ENCODE results near the gene CGRRF1. TPM values are rescaled to one million over a fixed set of nuclear protein-coding genes. Genes with fewer than 3 reads are reported as not detected.

Gene CGRRF1
- total and polyA plus RNA-seq, 2 of the 13 experiments (the other 11 are each of a cell fraction or from before 2014, with no cell fraction given): 16.8 to 18.2 TPM

DNA sequence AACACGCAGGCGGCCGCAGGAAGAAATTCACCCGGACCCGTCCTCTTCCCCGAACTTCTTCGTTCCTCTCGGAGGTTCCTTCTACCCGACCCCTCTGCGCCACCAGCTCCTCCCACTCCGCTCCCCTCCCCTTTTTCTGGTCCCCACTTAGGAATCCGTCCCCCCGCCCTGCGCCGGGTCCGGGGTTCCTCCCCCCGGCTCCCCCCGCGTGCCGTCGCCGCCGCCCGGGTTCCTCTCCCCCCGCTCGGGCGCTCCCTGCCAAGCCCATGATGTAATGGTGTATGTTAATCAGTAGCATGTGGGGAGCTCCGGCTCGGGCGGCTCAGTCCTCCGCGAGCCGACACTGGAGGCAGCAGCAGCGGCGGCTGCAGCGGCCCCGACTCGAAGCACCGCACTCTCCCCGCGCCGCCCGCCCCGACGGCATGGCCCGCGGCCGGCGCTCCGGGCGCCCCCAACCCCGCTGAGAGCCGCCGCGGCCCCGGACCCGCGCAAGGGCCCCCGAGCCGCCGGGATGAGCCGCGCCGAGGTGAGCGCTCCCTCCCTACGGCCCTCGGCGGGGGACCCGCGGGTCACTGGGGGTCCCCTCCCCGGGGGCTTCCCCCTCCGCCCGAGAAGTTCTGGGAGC, 56.2 kb downstream of the CGRRF1 start:
- Histone ChIP-seq H3K27ac (ENCODE audit: extremely low read length, insufficient read depth, low read length) (peak overlapping the region; percentile 97), H2AFZ (ENCODE audit: low read length) (no peak overlapping the region), H3K4me3 (replicated peaks in 1 of 3; ENCODE audit: insufficient read depth in 1 of 3, low read depth in 2 of 3, low read length in 3 of 3) (peak overlapping the region; percentile 73 to 93 (median 89)), H3K9ac (ENCODE audit: insufficient read depth, low read depth, low read length) (peak overlapping the region; percentile 96), H3K27me3 (ENCODE audit: control insufficient read depth in 1 of 2, insufficient read depth in 2 of 2, low read length in 2 of 2) (no peaks in the 10 kb centered on the region), H4K20me1 (ENCODE audit: insufficient read depth, low read length) (peaks cover 25% of the 10 kb centered on the region), H3K36me3 (replicated peaks in 1 of 2; ENCODE audit: control insufficient read depth in 1 of 2, insufficient read depth in 2 of 2, low read length in 2 of 2) (peaks cover 0 to 14% of the 10 kb centered on the region in 2 experiments; a peak in 3 of 5 replicates), H3K9me3 (ENCODE audit: low read length) (no peaks in the 10 kb centered on the region), H3K4me1 (ENCODE audit: insufficient read depth, low read length) (peaks cover 30% of the 10 kb centered on the region), H3K4me2 (ENCODE audit: low read depth, low read length) (peak overlapping the region; percentile 94), H3K79me2 (ENCODE audit: insufficient read depth, low read length) (peaks cover 42% of the 10 kb centered on the region)
- intact Hi-C loops (cut with micrococcal nuclease; ENCODE audit: unreplicated experiment) (loop anchor here (5.0 to 10.0 kb wide), 3 partner anchors 86 to 339 kb away; partner anchors contain the start of gene GCH1), in situ Hi-C loops (cut with HindIII; ENCODE audit: extremely low pct_ligation_motif_present, low pct_unique_long_range_greater_than_20kb) (loop anchor here (5.0 to 10.0 kb wide), 4 partner anchors 86 to 239 kb away; no protein-coding TSS in a partner anchor)
- DNase-seq (ENCODE audit: low spot score) (peak; percentile 83), FAIRE-seq (no peak), ATAC-seq (peak; percentile 73)
- ChIA-PET POLR2A (interaction anchor here (0.5 to 4.5 kb wide), 36 partner anchors 8 to 272 kb away, joined by 3 to 35 read pairs (median 4); partner anchors contain the start of gene CGRRF1), CTCF (ENCODE audit: low intra/inter-chr PET ratio, low total read pairs) (interaction anchor here (1.4 to 5.1 kb wide), 3 partner anchors 125 to 240 kb away, joined by 3 to 39 read pairs (median 21); no protein-coding TSS in a partner anchor)
- WGBS (ENCODE audit: low lambda C conversion rate): under 1% methylated on average over 27 of the region's 73 CpGs
- BruUV-seq (replicated peaks): no TSS peak
- 0 out of 2 replicates have a peak, but pooled peaks have one; percentile 57 for TF ChIP-seq KDM3A (CRISPR knock-in tag; IDR thresholded peaks at IDR 0.05; ENCODE audit: low read depth)
- 0 out of 2 replicates have a peak, but pooled peaks have one; percentile 53 for TF ChIP-seq ZNF672 (CRISPR knock-in tag; IDR thresholded peaks at IDR 0.05)
- TF ChIP-seq MXI1 (IDR thresholded peaks at IDR 0.05; ENCODE audit: borderline replicate concordance, low read depth, low read length): peak; percentile 53; the same call in 1 of the 3 replicates
- TF ChIP-seq, protein P1, sequence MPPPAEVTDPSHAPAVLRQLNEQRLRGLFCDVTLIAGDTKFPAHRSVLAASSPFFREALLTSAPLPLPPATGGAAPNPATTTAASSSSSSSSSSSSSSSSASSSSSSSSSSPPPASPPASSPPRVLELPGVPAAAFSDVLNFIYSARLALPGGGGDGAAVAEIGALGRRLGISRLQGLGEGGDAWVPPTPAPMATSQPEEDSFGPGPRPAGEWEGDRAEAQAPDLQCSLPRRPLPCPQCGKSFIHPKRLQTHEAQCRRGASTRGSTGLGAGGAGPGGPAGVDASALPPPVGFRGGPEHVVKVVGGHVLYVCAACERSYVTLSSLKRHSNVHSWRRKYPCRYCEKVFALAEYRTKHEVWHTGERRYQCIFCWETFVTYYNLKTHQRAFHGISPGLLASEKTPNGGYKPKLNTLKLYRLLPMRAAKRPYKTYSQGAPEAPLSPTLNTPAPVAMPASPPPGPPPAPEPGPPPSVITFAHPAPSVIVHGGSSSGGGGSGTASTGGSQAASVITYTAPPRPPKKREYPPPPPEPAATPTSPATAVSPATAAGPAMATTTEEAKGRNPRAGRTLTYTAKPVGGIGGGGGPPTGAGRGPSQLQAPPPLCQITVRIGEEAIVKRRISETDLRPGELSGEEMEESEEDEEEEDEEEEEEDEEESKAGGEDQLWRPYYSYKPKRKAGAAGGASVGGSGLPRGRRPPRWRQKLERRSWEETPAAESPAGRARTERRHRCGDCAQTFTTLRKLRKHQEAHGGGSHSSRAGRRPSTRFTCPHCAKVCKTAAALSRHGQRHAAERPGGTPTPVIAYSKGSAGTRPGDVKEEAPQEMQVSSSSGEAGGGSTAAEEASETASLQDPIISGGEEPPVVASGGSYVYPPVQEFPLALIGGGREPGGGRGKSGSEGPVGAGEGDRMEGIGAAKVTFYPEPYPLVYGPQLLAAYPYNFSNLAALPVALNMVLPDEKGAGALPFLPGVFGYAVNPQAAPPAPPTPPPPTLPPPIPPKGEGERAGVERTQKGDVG (CRISPR knock-in tag; IDR thresholded peaks at IDR 0.05; ENCODE audit: borderline replicate concordance): no peak
- TF ChIP-seq, protein P2, sequence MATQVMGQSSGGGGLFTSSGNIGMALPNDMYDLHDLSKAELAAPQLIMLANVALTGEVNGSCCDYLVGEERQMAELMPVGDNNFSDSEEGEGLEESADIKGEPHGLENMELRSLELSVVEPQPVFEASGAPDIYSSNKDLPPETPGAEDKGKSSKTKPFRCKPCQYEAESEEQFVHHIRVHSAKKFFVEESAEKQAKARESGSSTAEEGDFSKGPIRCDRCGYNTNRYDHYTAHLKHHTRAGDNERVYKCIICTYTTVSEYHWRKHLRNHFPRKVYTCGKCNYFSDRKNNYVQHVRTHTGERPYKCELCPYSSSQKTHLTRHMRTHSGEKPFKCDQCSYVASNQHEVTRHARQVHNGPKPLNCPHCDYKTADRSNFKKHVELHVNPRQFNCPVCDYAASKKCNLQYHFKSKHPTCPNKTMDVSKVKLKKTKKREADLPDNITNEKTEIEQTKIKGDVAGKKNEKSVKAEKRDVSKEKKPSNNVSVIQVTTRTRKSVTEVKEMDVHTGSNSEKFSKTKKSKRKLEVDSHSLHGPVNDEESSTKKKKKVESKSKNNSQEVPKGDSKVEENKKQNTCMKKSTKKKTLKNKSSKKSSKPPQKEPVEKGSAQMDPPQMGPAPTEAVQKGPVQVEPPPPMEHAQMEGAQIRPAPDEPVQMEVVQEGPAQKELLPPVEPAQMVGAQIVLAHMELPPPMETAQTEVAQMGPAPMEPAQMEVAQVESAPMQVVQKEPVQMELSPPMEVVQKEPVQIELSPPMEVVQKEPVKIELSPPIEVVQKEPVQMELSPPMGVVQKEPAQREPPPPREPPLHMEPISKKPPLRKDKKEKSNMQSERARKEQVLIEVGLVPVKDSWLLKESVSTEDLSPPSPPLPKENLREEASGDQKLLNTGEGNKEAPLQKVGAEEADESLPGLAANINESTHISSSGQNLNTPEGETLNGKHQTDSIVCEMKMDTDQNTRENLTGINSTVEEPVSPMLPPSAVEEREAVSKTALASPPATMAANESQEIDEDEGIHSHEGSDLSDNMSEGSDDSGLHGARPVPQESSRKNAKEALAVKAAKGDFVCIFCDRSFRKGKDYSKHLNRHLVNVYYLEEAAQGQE (IDR thresholded peaks at IDR 0.05; ENCODE audit: borderline replicate concordance in 1 of 2, low read depth in 1 of 2, low read length in 2 of 2): peak in 1 of 2 experiments; percentile 13; a peak in 1 of 4 replicates
- TF ChIP-seq, protein P3, sequence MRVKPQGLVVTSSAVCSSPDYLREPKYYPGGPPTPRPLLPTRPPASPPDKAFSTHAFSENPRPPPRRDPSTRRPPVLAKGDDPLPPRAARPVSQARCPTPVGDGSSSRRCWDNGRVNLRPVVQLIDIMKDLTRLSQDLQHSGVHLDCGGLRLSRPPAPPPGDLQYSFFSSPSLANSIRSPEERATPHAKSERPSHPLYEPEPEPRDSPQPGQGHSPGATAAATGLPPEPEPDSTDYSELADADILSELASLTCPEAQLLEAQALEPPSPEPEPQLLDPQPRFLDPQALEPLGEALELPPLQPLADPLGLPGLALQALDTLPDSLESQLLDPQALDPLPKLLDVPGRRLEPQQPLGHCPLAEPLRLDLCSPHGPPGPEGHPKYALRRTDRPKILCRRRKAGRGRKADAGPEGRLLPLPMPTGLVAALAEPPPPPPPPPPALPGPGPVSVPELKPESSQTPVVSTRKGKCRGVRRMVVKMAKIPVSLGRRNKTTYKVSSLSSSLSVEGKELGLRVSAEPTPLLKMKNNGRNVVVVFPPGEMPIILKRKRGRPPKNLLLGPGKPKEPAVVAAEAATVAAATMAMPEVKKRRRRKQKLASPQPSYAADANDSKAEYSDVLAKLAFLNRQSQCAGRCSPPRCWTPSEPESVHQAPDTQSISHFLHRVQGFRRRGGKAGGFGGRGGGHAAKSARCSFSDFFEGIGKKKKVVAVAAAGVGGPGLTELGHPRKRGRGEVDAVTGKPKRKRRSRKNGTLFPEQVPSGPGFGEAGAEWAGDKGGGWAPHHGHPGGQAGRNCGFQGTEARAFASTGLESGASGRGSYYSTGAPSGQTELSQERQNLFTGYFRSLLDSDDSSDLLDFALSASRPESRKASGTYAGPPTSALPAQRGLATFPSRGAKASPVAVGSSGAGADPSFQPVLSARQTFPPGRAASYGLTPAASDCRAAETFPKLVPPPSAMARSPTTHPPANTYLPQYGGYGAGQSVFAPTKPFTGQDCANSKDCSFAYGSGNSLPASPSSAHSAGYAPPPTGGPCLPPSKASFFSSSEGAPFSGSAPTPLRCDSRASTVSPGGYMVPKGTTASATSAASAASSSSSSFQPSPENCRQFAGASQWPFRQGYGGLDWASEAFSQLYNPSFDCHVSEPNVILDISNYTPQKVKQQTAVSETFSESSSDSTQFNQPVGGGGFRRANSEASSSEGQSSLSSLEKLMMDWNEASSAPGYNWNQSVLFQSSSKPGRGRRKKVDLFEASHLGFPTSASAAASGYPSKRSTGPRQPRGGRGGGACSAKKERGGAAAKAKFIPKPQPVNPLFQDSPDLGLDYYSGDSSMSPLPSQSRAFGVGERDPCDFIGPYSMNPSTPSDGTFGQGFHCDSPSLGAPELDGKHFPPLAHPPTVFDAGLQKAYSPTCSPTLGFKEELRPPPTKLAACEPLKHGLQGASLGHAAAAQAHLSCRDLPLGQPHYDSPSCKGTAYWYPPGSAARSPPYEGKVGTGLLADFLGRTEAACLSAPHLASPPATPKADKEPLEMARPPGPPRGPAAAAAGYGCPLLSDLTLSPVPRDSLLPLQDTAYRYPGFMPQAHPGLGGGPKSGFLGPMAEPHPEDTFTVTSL (CRISPR knock-in tag; IDR thresholded peaks at IDR 0.05; ENCODE audit: borderline replicate concordance): 0 out of 2 replicates have a peak, but pooled peaks have one; percentile 10
- TF ChIP-seq TEAD3 (CRISPR knock-in tag; optimal IDR thresholded peaks at IDR 0.05; ENCODE audit: borderline replicate concordance): peak; percentile 63
- 0 out of 2 replicates have a peak, but pooled peaks have one; percentile 3 for TF ChIP-seq TOPORS (CRISPR knock-in tag; IDR thresholded peaks at IDR 0.05)
- peak; percentile 11; the same call in 1 of the 2 replicates for TF ChIP-seq IRF2 (CRISPR knock-in tag; IDR thresholded peaks at IDR 0.05)

All from HepG2 (cell line).